Pulmonary artery endothelial cell (primary cell): ENCODE data around the gene PSMA2. TPM values are rescaled to one million over a fixed set of nuclear protein-coding genes. Genes with fewer than 3 reads are reported as not detected.

Experiments used
- DNase-seq: peaks from one replicate; pipeline ENCODE4 v3.0.0-alpha.2; 2011; ENCODE audit warnings: low read depth, low spot score
- total RNA-seq: library from RNA; depleted of rRNA; stranded (reverse); fragments of >200 nt; gene quantifications from 2 replicates; pipeline ENCODE4 v1.2.3, GENCODE V29; 2014

PSMA2 gene
- total RNA-seq, result 101 and 121 TPM in 2 replicates

DNA sequence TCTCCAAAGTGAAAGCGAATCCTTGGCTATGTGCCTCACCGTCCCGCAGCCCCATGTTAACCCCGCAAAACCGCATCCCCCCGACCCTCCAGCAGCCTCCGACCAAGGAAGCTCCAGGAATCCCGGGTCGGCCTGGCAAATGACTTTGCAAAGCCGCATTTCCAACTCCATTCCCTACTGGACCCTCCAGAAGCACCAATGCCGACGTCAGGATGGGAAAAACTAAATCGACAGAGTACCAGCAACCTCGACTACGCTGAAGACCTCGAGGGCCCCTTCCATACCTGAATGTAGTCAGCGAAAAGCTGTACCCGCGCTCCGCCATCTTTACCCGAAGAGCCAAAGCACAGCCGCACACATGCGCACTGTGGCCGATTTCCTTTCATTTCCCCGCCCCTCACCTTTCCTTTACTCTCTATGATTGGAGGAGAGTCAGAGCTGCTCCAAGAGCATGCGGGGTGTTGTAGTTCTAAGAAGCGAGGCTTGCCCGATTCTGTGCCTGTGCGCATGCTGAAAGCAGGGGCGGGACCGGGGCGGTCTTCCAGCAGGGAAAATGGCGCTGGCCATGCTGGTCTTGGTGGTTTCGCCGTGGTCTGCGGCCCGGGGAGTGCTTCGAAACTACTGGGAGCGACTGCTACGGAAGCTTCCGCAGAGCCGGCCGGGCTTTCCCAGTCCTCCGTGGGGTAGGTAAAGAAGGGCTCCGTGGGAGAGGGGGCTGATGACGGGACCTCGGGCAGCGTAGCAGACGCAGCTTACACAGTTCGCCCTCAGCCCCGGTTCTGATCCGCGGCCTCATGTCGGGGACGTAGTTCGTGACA lies at the start of gene PSMA2, which contains the start of gene MRPL32:
PSMA2 (minus strand) TSS at position 341 of the 818 bp plus-strand sequence; CDS start at position 325, 16 bp downstream.
MRPL32 (plus strand) TSS at position 543 of the 818 bp plus-strand sequence; CDS start at position 554, 11 bp downstream.
- DNase-seq, result peak; percentile 92

DNA sequence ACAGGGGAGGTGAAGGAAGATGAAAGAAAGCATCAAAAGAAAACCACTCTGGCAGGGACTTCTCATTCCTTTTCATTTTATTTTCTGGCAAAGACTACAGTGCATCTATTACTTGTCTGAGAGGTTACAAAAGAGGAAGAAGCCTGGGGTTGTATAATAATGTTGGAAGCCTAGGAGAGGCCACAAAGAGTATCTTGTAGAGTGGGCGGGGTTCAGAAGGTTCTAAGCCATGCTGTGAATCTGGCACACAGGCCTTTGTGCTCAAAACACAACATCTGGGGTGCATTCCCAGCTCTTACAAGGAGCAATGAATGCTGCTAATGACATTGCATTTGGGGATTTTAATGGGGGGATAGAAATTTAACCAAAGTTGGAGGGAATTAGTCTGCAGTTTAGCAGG lies 49.6 kb upstream of the PSMA2 start:
- no peak for DNase-seq

DNA sequence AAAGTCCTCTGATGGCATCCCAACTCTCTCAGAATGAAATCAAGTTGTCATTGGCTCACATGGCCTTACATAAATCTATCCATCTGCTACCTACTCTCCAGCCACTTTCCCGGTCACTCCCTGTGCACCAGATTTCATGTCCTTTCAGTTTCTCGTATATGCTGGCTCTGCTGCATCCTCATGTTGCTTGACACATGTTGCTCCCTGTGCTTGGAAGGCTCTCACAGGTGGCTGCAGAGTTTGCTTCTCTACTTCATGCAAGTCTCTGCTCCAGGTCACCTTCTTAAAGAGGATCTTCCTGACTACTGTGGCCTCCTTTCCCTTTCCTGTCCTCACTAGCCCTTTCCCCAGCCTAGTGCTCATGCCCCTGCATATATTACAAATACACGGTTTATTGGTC lies 48.5 kb upstream of the PSMA2 start:
- no peak for DNase-seq

DNA sequence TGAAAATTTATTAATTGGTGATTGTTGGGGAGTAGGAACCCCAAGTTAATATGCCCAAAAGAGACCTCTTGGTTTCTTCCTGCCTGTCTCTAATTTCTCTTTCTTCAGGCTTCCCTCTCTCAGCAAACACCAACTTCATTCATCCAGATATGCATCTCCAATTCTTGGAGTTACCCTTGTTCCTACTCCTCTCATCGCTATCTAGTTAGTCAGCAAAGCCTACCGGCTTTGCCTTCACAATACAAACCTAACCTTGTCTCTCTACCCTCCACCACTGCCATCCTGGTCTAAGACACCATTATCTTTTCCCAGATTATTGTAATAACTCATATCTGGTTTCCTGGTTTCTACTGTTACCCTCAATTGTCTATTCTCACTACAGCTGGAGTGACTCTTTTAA lies 48.1 kb upstream of the PSMA2 start:
- DNase-seq, result no peak

DNA sequence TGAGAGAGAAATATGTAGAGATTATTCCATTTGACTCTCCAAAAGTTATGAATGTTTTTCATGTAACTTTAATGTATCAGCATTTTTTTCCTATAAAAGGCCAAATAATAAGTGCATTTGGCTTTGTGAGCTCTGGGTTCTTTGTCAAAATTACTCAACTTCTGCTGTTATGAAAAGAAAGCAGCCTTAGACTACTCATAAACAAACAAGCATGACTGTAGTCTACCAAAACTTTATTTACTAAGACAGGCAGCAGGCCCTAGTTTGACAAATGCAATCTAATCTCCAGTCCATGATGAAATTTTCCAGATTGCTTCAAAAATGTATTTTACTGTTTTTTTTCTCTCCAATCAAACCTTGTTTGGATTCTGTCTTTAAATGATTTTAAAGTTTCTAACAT lies 46.5 kb upstream of the PSMA2 start:
- no peak for DNase-seq

DNA sequence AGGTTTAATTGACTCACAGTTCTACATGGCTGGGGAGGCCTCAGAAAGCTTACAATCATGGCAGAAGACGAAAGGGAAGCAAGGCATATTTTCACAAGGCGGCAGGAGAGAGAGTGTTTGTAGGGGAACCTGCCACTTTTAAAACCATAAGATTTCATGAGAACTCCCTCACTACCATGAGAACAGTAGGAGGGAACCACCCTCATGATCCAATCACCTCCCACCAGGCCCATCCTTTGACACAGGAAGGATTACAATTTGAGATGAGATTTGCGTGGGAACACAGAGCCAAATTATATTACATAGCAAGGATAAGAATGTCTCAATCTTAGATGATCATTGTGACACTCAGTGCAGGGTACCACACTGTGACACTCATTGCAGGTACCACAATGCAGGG lies 44.4 kb upstream of the PSMA2 start:
- DNase-seq, result no peak

DNA sequence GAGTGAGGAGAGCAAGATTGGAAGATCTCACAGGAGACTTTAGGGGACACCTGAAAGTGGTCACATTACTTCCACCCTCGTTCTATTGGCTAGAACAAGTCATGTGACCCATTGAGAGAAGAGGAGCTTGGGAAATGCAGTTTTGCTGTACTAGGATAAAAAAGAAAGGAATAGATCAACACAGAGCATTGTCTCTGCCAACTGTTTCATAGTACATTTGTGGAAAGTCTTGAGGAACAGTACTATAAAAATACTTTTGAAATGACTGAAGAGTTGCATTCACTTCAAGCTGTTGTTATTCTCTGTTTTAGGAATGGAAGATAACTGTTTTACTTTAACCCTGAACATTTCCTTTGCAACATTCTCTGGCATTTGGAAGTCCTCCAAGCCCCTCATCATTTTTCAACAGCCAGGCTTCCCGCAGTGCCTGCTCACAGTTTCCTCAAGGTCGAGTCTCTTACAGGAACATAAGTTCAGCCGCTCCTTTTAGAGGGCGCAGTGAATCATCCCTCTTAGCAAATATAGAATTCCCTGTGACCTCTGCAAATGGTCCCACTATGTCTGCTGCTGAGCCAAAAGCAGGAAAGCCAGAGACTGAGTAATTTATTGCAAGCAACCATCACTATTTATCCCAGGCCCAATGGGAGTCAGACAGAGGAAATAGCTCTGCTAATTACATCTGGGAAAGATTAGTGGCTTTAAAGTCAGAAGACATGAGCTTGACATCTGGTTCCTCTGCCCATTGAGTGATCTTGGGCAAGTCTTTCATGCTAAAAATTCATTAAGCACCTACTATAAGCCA lies 40.9 kb upstream of the PSMA2 start:
- DNase-seq, result peak; percentile 85

DNA sequence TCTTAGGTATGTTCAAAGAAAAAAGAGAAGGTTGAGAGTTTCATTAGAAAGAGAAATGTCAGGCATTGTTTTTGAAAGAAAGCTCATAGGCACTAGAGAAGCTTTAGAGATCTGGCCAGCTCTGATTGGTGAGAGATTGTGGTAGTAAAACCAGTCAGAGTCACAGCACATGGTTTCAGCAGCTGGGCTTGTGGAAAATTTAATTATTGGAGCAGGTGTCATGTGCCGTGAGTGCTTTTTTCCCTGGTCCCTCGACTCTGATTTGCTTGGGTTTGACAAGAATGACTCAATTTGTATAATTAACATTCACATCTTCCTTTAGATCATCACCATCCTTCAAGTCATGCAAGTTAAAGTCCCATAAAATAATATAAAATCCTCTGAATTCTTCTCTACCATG lies 35.4 kb upstream of the PSMA2 start:
- DNase-seq, result no peak

DNA sequence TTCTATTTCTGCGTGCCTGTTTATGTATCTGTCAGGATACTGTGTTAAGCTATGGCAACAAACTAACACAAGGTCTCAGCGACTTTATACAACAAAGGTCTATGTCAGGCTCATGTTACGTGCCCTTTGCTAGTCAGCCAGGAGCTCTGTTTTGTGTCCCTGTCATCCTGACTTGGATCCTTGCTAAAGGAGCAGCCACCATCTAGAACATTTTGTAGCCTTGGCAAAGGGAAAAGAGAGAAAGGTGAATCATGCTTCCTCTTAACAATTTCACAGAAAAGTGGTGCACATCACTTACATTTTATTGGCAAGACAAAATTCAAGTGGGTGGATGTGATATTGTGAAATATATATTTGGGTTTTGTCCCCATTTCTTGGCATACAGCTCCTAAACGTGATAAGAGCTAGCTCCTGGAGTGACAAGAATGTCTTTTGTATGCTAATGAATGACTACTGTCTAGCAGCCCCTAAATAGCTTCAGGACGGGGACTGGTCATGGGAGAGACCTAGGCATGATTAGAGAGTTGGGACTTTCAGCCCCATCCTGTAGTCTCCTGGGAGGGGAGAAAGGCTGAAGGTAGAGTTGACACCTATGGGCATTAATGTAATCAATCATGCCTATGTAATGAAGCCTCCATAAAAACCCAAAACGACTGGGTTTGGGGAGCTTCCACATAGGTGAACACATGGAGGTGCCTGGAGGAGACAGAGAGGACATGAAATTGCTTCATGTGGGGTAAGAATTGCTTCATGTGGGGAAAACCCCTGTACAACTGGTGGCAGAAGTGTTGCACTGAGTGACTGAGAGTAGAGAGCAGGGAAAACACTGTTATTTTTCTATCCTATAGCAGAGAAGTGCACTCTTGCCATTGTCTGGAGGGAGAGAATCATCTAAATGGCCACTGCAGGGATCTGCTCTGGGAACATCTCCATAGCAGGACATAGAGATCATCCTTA lies 33.2 kb upstream of the PSMA2 start:
- DNase-seq, result no peak

DNA sequence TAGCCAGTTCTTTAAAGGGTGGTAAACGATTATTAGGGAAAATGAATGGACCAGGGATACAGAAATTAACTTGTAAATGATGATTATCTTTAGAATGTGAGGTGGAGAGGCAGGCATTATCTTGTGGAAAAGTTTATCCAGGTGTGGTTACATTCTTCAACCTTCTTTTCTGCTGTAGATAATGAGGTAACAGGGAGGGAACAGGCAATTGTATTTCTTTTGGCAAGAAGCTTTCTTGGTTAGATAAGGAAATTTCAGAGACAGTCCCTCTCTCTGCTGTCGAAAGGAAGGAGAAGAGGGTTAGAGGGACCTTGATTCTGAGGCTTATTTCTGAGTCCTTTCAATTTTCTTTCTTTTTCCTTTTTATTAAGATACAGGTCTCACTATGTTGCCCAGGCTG lies 32.3 kb upstream of the PSMA2 start:
- DNase-seq, result no peak

DNA sequence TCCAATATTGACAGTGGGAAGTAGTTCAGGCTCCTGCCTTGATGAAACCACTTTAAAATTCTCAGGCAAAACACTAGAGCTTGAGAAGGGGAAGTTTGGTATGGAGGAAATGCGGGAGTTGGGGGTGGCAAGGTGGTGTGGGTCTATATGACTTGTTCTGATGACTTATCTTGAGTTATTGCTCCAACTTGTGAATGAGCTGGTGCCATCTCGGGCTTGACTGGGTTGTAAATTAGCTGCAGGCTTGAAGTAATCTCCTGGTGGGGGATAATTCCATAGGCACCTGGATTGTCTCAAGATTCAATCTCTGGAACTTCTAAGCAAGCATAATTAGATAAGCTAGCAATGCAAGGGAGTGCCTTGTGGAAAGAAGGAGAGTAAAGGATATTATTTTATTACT lies 29.2 kb upstream of the PSMA2 start:
- no peak for DNase-seq

DNA sequence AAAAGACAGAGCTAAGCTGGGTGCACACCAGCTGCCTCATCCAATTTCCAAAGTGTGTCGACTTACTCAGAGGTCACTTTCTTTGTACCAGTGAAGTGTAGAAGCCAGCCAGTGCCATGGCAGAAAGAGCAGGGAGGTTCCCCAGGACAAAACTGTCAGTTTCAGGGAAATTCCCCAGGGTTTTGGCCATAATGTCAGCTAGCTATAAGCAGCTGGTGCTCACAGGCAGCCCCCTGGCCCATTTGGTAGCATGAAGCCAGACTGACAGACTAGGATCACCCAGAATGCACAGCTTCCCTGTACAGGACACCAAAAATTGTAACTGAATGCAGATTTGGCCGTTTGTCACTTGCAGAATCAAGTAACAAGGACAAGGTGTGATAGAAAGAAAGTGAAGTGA lies 28.8 kb upstream of the PSMA2 start:
- DNase-seq, result no peak

DNA sequence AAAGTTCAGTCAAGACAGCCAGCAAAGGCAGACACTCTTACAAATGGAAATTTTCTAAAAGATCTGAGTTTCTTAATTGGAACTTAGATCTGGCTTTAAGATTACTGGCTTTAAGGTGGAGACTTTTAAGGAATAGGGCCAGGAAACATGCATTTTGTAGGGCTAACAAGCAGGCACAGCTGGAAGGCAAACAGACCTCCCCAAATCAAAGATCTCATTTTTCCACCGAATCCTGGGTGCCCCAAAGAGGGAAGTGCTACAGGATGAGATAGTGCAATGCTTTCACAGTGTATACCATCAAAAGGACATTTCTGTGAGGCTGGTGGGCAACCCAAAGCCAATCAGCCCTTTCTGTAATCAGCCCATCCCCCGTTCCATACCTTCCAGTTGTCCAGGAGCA lies 27.6 kb upstream of the PSMA2 start:
- no peak for DNase-seq

DNA sequence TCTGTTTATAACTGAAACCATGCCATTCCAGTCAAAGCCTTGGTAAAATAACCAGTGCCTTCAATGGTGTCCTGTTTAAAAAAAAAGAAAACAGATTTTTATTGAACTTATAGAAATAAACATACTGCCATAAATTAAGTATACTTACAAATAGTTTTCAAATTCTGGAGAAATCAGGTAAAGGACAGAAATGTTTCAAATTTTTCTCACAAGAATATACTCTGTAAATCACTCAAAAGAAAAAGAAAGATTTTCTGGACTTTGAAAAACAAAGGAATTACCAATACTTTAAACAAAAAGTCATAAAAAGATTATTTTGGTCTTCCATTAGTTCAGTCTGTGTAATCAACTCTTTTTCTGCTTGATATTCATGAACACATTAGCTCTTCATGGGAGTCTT lies 24.1 kb upstream of the PSMA2 start:
- no peak for DNase-seq

DNA sequence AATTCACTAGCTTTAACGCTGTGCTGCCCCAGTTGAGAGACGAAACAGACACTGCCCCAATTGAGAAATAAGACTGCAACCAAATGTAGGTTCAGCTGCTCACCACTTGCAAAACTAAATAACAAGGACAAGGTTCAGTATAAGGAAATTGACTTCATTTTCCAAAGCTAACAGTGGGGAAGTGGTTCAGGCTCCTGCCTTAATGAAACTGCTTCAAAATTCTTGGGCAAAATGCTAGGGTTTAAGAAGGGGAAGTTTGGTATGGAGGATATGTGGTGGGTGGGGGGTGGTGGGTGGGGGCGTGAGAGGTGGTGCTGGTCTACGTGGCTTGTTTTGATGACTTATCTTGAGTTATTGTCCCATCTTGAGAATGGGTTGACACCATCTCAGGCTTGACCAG lies 22.0 kb upstream of the PSMA2 start:
- DNase-seq, result no peak

DNA sequence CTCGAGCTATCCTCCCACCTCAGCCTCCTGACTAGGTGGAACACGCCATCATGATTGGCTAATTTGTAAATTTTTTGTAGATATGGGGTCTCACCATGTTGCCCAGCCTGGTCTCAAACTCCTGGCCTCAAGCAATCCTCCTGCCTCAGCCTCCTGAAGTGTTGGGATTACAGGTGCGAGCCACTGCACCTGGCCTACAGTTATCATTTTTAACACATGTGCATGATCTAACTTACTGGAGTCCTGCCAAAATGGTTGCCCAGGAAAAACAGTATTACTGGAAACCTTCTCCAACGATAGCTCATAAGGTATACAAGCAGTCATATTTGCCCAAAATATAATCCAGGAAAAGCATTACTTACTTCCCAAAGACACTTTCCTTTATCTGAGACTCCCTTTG lies 20.4 kb upstream of the PSMA2 start:
- DNase-seq, result no peak

DNA sequence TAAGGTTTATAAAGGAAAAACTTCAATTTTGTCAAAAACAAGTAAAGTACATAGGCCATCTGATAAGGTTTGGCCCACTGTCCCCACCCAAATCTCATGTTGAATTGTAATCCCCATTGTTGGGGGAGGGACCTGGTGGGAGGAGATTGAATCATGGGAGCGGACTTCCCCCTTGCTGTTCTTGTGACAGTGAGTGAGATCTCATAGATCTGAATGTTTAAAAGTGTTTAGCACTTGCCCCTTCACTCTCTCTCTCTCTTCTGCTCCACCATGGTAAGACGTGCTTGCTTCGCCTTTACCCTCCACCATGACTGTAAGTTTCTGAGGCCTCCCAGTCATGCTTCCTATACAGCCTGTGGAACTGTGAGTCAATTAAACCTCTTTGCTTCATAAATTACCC lies 18.4 kb upstream of the PSMA2 start:
- no peak for DNase-seq

DNA sequence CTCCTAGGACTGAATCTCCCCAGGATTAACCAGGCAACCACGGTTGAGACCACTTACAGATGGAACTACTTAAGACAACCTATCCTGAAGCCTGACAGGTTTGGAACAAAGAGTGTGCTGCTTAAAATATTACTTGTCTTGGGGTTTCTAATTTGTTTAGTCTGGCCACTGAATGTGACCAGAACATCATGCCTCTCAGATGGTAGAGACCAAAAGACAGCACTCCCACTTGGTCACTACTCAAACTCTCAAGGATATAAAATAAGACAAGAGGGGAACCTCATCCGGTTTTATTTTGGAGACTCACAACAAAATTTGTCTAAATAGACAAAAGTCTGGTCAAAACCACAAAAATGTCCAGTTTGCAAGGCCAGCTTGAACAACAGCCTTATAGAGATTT lies 15.5 kb upstream of the PSMA2 start:
- DNase-seq, result no peak

DNA sequence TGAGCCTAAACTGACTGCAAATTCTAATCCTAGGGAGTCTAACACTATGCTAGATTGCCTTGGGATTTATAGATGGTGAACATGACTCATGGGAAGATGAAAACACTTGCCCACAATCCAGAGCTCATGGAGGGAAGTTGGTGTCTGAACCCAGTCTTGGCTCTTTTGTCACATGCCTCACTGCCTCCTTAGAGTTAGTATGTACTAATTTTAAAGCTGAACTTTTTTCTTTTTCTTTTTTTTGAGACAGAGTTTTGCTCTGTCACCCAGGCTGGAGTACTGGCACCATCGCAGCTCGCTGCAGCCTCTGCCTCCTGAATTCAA lies 14.6 kb upstream of the PSMA2 start:
- DNase-seq, result no peak

DNA sequence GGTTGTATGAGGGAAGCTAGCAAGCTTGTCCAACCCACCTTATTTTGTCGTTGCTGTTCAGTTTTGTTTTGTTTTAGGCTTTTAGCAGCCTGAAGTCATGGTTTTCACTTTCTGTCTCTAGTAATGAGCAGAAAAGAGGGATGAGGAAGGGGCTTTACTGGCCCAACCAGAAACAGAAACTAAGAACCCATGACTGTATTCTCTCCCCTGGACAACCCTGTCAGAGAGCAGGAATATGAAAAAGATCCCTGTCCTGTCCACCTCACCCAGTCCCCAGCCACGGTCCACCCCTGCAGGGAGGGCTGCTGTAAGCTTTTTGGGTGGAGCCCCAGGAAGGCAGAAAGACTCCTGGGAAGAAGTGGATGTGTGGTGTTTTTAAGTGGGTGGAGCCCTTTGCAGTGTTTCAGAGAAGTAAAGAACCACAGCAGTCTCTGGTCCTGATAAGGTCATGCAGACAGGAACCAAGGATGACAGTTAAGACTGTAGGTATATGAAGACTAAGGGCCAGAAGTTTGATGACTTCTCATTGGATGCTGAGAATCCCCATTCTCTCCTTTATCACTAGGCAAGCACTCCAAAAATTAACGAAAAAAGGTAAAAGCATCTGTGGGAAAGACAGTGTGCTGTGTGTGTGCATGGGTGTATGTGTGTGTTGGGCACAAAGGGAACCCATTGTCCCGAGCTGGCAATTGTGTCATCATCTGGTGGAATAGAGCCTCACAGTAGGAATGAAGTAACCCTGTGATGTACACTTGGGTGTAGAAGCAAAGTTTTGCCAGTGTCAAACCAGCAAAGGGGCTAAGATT lies 14.1 kb upstream of the PSMA2 start:
- no peak for DNase-seq
